PFSK-1 (cell line): ENCODE data around the gene SLC7A6OS.

Experiments used
- FOXP2 ChIP-seq: optimal IDR thresholded peaks from 2 replicates; pipeline ENCODE3; 2011; ENCODE audit warnings: borderline replicate concordance, control low read depth, inconsistent platforms; ENCODE audit not compliant: insufficient read depth; ENCODE audit errors: extremely low read length, extremely low read depth
- POLR2AphosphoS5 ChIP-seq: IDR thresholded peaks from 2 replicates; pipeline ENCODE4 v1.6.1; 2012; ENCODE audit warnings: low read depth, mild to moderate bottlenecking, control low read depth, low read length, moderate library complexity
- SIN3A ChIP-seq: IDR thresholded peaks from 2 replicates; pipeline ENCODE4 v1.6.1; 2012; ENCODE audit warnings: mild to moderate bottlenecking, low read length, moderate library complexity, borderline replicate concordance; ENCODE audit not compliant: insufficient read depth
- TAF1 ChIP-seq: IDR thresholded peaks from 2 replicates; pipeline ENCODE4 v1.6.1; 2012; ENCODE audit warnings: low read length, control low read depth, borderline replicate concordance; ENCODE audit not compliant: insufficient read depth
- TF ChIP-seq, protein P1 (sequence below), 2 experiments: IDR thresholded peaks; 2 replicates each; pipeline versions ENCODE4 v1.6.1 to v1.8.0; 2011 to 2012; ENCODE audit warnings: low read depth in 2 of 2, low read length in 2 of 2, control low read depth in 1 of 2, inconsistent platforms in 1 of 2, mild to moderate bottlenecking in 1 of 2, moderate library complexity in 1 of 2; ENCODE audit not compliant: insufficient read depth in 1 of 2

Gene SLC7A6OS

DNA sequence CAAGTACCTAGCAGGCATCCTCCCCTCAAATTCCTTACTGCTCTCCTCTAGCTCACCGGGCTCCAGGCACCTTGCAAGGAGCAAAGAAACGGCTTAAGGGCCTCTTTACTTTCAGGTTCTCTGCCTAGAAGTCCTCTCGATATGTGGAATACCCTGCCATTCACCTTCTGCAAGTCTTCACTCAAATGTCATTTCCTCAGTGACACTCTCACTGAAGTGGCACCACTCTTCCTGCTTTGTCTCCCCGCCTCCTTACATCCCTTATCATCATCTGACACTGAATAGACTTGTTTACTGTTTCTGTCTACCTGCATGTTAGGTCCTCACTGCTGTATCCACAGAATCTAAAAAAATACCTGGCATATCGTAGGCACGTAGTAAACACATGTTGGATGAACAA lies 947 bp downstream of the SLC7A6OS start:
- TF ChIP-seq, protein P1, sequence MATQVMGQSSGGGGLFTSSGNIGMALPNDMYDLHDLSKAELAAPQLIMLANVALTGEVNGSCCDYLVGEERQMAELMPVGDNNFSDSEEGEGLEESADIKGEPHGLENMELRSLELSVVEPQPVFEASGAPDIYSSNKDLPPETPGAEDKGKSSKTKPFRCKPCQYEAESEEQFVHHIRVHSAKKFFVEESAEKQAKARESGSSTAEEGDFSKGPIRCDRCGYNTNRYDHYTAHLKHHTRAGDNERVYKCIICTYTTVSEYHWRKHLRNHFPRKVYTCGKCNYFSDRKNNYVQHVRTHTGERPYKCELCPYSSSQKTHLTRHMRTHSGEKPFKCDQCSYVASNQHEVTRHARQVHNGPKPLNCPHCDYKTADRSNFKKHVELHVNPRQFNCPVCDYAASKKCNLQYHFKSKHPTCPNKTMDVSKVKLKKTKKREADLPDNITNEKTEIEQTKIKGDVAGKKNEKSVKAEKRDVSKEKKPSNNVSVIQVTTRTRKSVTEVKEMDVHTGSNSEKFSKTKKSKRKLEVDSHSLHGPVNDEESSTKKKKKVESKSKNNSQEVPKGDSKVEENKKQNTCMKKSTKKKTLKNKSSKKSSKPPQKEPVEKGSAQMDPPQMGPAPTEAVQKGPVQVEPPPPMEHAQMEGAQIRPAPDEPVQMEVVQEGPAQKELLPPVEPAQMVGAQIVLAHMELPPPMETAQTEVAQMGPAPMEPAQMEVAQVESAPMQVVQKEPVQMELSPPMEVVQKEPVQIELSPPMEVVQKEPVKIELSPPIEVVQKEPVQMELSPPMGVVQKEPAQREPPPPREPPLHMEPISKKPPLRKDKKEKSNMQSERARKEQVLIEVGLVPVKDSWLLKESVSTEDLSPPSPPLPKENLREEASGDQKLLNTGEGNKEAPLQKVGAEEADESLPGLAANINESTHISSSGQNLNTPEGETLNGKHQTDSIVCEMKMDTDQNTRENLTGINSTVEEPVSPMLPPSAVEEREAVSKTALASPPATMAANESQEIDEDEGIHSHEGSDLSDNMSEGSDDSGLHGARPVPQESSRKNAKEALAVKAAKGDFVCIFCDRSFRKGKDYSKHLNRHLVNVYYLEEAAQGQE (IDR thresholded peaks at IDR 0.05; ENCODE audit: insufficient read depth in 1 of 2, low read depth in 2 of 2, low read length in 2 of 2): no peak
- TF ChIP-seq POLR2AphosphoS5 (no peak), FOXP2 (no peak), SIN3A (no peak), TAF1 (no peak)

DNA sequence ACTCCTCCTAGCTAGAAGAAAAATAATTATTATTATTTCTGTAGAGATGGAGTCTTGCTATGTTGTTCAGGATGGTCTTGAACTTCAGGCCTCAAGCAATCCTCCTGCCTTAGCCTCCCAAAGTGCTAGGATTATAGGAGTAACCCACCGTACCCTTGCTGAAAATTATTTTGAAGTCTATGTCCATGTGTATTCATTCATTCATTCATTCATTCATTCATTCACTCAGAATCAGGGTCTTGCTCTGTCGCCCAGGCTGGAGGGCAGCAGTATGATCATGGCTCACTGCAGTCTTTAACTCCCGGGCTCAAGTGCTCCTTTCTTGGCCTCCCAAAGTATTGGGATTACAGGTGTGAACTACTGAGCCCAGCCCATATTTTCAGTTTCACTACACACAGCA lies 4.1 kb downstream of the SLC7A6OS start:
- TF ChIP-seq, protein P1 (IDR thresholded peaks at IDR 0.05; ENCODE audit: insufficient read depth in 1 of 2, low read depth in 2 of 2, low read length in 2 of 2): no peak
- TF ChIP-seq TAF1 (no peak), POLR2AphosphoS5 (no peak), FOXP2 (no peak), SIN3A (no peak)

DNA sequence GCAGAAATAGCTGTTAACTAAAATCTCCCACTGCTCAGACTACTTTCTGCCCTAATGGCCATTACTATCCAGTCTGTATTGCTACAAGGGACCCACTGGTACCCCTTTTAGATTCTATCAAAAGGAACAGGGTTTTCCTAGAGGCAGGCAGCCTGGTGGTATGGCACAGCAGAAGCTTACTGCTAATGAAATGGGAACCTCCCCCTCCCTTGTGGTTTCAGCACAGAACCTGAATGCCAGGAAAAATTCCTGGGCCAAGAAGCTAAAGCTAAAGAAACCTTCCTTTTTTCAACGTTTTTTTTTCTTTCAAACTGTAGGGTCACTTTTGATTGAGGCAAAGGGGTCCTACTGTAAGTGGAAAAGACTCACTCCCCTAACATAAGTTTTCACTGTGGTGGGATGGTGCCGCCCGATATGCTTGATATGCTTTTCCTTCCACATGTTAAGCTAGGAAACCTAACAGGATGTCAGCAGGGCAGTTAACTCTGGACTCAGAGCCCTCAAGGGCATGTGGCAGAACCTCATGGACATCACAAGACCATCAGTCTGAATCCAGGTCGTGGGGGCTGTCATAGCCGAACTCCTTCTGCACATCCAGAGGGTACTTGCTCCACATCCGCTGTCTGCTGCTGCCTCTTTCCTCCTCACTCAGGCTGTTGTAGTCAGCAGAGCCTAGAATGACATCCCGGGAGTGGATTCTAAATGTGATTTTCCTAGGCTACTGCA lies 9.8 kb downstream of the SLC7A6OS start:
- no peak for TF ChIP-seq POLR2AphosphoS5
- TF ChIP-seq SIN3A: no peak

DNA sequence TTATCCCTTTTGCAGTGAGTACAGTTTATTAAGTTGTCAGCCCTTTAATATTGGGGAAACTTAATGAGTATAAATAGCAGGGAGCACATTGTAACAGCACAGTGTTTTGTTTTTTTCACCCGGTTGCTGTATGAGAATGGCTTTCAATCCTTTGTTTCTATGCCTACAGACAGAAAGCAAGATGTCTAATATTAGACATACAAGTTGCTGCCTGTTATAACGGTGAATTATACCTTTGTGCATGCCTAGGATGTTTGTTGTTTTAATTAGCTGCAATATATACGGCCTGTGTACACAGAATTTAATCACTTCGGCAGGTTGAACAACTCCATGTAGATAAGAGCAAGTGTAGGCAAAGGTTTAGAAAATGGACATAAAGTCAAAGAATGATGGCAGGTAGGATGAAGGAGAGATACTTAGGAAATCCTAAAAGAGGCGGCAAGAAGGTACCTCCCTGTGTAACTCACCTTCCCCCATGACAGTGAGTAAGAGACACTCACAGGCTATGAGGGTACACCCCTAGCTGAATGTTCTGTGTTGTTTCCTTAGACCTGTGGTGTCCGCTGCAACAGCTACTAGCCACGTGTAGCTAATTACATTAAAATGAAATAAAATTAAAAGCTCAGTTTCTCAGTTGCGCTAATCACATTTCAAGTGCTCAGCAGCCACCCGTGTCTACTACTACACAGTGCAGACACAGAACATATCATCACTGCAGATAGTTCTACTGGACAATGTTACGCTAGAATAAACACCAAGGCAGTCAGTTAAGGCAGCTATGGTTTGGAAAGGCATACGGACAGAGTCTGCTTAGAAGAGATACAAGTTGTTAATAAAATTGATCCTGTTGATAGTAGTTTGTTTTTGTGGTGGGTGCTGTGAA lies 10.9 kb downstream of the SLC7A6OS start:
- TF ChIP-seq SIN3A (no peak), TAF1 (no peak), FOXP2 (no peak), POLR2AphosphoS5 (no peak; the same call in 1 of the 2 replicates)
- TF ChIP-seq, protein P1 (IDR thresholded peaks at IDR 0.05; ENCODE audit: insufficient read depth in 1 of 2, low read depth in 2 of 2, low read length in 2 of 2): no peak

DNA sequence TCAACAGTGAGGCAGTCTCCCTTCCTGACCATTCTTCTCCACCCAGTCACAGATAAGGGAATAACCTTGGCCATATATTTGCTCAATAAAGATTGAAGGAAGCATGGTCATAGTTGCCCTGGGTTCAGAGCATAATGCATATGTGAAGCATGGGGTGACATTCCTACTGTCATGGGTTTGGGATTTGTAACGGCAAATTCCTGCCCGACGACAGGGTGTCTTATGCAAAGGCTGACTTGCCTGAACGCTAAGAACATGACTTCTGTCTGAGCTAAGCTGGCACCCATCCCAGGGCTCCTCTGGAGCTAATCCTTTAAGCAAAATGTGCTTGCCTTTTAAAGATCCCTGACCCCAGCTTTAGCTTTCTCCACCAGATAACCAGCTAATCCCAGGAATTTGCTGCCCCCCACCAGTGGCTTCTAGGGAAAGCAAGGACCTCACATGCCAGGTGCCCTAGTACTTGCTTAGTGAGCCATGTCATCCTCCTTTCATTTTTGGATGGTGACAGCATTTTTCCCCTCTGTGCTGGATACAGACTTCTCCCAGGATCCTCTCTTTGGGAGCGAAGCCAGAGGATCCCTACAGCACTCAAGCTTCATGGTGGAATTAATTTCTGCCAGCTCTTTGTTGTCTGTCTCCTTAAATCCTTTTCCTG lies 11.7 kb downstream of the SLC7A6OS start:
- no peak for TF ChIP-seq FOXP2
- TF ChIP-seq POLR2AphosphoS5: no peak; the same call in 1 of the 2 replicates
- TF ChIP-seq TAF1: no peak
- TF ChIP-seq SIN3A: no peak
- TF ChIP-seq, protein P1 (IDR thresholded peaks at IDR 0.05; ENCODE audit: insufficient read depth in 1 of 2, low read depth in 2 of 2, low read length in 2 of 2): no peak
